ENCODE data around the gene DAZL. TPM values are rescaled to one million over a fixed set of nuclear protein-coding genes. Genes with fewer than 3 reads are reported as not detected.

The DAZL gene
- total RNA-seq, 4 donors from 2014 or later, result not detected

DNA sequence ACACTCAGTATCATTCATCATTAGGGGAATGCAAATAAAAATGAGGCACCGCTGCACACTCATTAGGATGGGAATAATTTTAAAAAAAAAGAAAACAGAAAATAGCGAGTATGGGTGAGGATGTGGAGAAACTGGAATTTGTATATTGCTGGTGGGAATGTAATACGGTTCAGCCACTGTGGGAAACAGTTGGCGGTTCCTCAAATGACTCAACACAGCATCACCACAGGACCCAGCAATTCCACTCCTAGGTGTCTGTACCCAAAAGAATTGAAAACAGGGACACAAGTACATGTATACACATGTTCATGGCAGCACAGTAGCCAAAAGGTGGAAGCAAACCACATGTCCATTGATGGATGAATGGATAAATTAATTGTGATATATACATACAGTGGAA is 56.5 kb downstream of the DAZL start:
- WGBS, 2 donors (ENCODE audit: low coverage in 1 of 2), result 72 to 74% methylated on average over 4 of the region's 4 CpGs

DNA sequence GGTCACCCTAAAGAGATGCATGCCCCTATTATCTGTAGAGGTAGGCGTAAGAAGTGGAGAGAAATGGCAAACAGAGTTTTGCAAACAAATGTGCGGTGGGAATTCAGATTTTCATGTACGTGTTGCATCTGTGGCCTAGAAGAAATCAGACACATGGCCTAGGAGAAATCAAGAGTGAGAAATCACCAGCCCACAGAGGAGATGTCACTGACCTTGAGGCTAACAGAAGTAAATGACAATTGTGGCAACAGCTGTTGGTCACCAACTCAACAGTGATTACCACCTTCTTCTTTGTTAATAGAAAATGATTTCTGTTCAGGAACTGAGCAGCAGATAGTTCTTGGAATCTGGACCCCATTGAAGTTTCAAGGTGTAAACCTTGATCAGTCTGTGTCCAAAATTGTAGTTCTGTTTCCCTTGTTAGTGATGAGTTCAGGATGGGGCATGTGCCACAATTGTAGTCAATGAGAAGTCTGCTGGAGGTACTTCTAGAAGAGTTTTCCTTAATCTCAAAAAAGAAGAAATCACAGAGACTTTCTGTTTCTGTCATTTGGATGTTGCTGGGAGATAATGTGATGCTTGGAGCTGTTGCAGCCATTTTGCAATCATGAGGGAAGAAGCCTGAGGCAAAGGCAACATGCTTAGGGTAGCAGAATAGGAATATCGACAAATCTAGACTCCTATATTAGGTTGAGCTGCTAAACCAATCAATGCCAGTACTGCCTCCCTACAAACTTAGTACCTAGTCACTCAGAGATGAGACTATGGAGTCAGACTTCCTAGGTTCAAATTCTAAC is 57.5 kb downstream of the DAZL start:
- no peak overlapping the region for H3K27ac ChIP-seq
- 95 to 97% methylated on average over 4 of the region's 4 CpGs for WGBS, 2 donors (ENCODE audit: low coverage in 1 of 2)
- H3K4me3 ChIP-seq, result no peak overlapping the region
- H3K36me3 ChIP-seq, result no peaks in the 10 kb centered on the region
- no peaks in the 10 kb centered on the region for H3K9me3 ChIP-seq
- in situ Hi-C loops (cut with MboI; ENCODE audit: low pct_ligation_motif_present in 1 of 4, low pct_unique_long_range_greater_than_20kb in 1 of 4, low sequenced_read_pairs in 3 of 4) (loop anchor here in 1 of 4 donors (25.0 kb wide), 1 partner anchor 510 kb away; no protein-coding TSS in a partner anchor), intact Hi-C loops (cut with DNase I; ENCODE audit: low total_unique reads) (no loop called here)
- TF ChIP-seq, protein P1, sequence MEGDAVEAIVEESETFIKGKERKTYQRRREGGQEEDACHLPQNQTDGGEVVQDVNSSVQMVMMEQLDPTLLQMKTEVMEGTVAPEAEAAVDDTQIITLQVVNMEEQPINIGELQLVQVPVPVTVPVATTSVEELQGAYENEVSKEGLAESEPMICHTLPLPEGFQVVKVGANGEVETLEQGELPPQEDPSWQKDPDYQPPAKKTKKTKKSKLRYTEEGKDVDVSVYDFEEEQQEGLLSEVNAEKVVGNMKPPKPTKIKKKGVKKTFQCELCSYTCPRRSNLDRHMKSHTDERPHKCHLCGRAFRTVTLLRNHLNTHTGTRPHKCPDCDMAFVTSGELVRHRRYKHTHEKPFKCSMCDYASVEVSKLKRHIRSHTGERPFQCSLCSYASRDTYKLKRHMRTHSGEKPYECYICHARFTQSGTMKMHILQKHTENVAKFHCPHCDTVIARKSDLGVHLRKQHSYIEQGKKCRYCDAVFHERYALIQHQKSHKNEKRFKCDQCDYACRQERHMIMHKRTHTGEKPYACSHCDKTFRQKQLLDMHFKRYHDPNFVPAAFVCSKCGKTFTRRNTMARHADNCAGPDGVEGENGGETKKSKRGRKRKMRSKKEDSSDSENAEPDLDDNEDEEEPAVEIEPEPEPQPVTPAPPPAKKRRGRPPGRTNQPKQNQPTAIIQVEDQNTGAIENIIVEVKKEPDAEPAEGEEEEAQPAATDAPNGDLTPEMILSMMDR (IDR thresholded peaks at IDR 0.05), result no peak
- TF ChIP-seq POLR2A (IDR thresholded peaks at IDR 0.05), result no peak
- TF ChIP-seq POLR2AphosphoS5 (IDR thresholded peaks at IDR 0.05), result no peak
- no peak for TF ChIP-seq EP300 (IDR thresholded peaks at IDR 0.05; ENCODE audit: low read depth)
- H3K27me3 ChIP-seq, result no peaks in the 10 kb centered on the region
- no peaks in the 10 kb centered on the region for H3K4me1 ChIP-seq
- DNase-seq, result no peak

More for the DNA sequence above, 56.5 kb downstream of the DAZL start:
- H3K9me3 ChIP-seq, result no peaks in the 10 kb centered on the region
- no peaks in the 10 kb centered on the region for H3K36me3 ChIP-seq
- H3K27me3 ChIP-seq, result no peaks in the 10 kb centered on the region
- in situ Hi-C loops (cut with MboI; ENCODE audit: low pct_ligation_motif_present in 1 of 4, low pct_unique_long_range_greater_than_20kb in 1 of 4, low sequenced_read_pairs in 3 of 4), result loop anchor here in 1 of 4 donors (25.0 kb wide), 1 partner anchor 511 kb away; no protein-coding TSS in a partner anchor
- intact Hi-C loops (cut with DNase I; ENCODE audit: low total_unique reads), result no loop called here
- H3K4me3 ChIP-seq, result no peak overlapping the region
- no peak for DNase-seq
- H3K4me1 ChIP-seq, result no peaks in the 10 kb centered on the region
- TF ChIP-seq POLR2A (IDR thresholded peaks at IDR 0.05) (no peak), EP300 (IDR thresholded peaks at IDR 0.05; ENCODE audit: low read depth) (no peak), POLR2AphosphoS5 (IDR thresholded peaks at IDR 0.05) (no peak)
- TF ChIP-seq, protein P1 (IDR thresholded peaks at IDR 0.05), result no peak
- no peak overlapping the region for H3K27ac ChIP-seq

DNA sequence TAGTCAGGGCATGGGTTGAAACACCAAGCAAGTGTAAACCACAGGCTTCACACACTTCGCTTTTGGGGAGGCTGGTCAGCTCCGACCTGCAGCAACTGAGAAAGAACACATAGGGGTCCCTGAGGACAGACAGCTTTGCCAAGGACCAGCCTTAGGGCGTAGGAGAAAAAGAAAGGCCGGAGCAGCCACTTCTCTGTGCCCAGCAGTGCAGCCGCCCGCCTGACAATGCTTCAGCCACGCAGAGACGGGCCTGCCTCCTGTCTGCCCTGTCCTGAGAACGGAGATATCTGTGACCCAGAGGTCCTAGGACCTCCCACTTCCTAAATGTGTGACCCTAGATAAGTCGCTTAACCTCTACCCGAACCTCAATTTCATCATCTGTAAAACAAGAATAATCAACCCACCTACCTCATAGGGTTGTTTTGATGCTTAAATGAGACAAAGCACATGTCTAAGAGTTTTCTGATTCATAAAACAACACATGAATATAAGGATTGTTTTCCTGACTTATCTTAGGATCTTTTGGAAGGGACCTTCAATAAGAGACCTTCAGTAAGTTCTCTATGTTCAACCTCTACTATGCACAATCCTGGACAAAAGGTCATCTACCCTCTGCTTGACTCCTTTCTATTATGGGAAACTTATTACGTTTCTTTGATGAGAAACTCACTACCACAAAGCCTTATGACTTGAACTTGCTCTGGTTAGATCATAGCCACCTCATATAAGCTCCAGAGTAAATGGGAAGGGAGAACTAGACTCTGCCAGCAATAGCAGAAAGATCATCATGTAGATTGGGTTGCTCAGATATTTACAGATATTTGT is 58.8 kb downstream of the DAZL start:
- Histone ChIP-seq H3K4me3 (no peak overlapping the region), H3K27me3 (no peaks in the 10 kb centered on the region), H3K27ac (no peak overlapping the region), H3K36me3 (no peaks in the 10 kb centered on the region), H3K9me3 (no peaks in the 10 kb centered on the region), H3K4me1 (no peaks in the 10 kb centered on the region)
- 80 to 87% methylated on average over 7 to 12 of the region's 12 CpGs for WGBS, 2 donors (ENCODE audit: low coverage in 1 of 2)
- in situ Hi-C loops (cut with MboI; ENCODE audit: low pct_ligation_motif_present in 1 of 4, low pct_unique_long_range_greater_than_20kb in 1 of 4, low sequenced_read_pairs in 3 of 4), result loop anchor here in 1 of 4 donors (25.0 kb wide), 1 partner anchor 509 kb away; no protein-coding TSS in a partner anchor
- intact Hi-C loops (cut with DNase I; ENCODE audit: low total_unique reads), result no loop called here
- no peak for DNase-seq
- TF ChIP-seq POLR2A (IDR thresholded peaks at IDR 0.05) (no peak), EP300 (IDR thresholded peaks at IDR 0.05; ENCODE audit: low read depth) (no peak), POLR2AphosphoS5 (IDR thresholded peaks at IDR 0.05) (no peak)
- TF ChIP-seq, protein P1 (IDR thresholded peaks at IDR 0.05), result no peak

Measured in transverse colon (tissue), 4 donors.